ENCODE measurements around the gene ECT2.
"Not testable (repeated sequence)": the region's sequence is repeated elsewhere in the genome, so short reads cannot be mapped to it uniquely, and the experiment has no call there.

- TF ChIP-seq CTCF (IDR thresholded peaks at IDR 0.05; ENCODE audit: borderline replicate concordance, extremely low read depth, low read length, poor library complexity, severe bottlenecking); EZH2 (IDR thresholded peaks at IDR 0.05; ENCODE audit: borderline replicate concordance, low read depth, low read length, severe bottlenecking): not testable (repeated sequence)
Observed at GRCh38 chr3:172866726-172867350, 116.3 kb downstream of the ECT2 start.
